NB4 (cell line): Measurements from ENCODE around the gene SYCP3.

Experiments used
- MYC ChIP-seq: IDR thresholded peaks from 2 replicates; pipeline ENCODE4 v1.6.1; 2011; ENCODE audit warnings: low read depth, low read length
- POLR2A ChIP-seq: IDR thresholded peaks from 2 replicates; pipeline ENCODE4 v1.6.1; 2011; ENCODE audit warnings: mild to moderate bottlenecking; ENCODE audit not compliant: insufficient read length; ENCODE audit errors: extremely low read depth
- TF ChIP-seq, protein P1 (sequence below): IDR thresholded peaks from one replicate; pipeline ENCODE4 v1.5.1; 2012; ENCODE audit warnings: low read depth, low read length
- TF ChIP-seq, protein P2 (sequence below): IDR thresholded peaks from 2 replicates; pipeline ENCODE4 v1.6.1; 2011; ENCODE audit warnings: low read depth, low read length

DNA sequence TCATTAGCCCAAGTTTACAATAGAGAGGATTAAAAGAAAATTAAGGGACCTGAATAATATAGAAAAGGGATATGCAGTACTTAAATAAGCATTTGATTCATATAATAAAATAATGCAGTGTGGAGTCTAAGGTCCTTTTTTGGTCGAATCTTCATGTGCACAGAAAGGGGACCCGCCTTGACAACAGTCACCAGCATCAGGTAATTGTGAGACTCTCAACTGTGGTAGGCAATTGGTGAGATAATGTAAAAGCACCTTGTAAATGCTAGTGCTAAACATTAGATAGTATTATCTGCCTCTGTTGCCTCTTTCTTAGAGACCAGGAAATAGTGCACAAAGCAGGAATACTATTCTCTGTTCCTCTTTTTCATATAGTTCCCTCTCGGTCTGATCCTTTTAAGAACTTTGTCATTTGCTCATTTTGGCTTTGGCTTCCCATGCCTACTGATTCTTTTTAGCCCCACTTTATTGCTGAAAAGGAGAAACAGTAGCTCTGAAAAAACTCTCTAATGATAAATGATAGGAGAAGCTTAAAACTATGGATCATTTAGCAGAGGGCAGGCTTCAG is 24.3 kb downstream of the SYCP3 start:
- TF ChIP-seq, protein P1, sequence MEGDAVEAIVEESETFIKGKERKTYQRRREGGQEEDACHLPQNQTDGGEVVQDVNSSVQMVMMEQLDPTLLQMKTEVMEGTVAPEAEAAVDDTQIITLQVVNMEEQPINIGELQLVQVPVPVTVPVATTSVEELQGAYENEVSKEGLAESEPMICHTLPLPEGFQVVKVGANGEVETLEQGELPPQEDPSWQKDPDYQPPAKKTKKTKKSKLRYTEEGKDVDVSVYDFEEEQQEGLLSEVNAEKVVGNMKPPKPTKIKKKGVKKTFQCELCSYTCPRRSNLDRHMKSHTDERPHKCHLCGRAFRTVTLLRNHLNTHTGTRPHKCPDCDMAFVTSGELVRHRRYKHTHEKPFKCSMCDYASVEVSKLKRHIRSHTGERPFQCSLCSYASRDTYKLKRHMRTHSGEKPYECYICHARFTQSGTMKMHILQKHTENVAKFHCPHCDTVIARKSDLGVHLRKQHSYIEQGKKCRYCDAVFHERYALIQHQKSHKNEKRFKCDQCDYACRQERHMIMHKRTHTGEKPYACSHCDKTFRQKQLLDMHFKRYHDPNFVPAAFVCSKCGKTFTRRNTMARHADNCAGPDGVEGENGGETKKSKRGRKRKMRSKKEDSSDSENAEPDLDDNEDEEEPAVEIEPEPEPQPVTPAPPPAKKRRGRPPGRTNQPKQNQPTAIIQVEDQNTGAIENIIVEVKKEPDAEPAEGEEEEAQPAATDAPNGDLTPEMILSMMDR: no peak
- no peak for TF ChIP-seq MYC
- TF ChIP-seq POLR2A: no peak
- TF ChIP-seq, protein P2, sequence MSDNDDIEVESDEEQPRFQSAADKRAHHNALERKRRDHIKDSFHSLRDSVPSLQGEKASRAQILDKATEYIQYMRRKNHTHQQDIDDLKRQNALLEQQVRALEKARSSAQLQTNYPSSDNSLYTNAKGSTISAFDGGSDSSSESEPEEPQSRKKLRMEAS: no peak
